Measurements from ENCODE around the gene OR8U1.

DNA sequence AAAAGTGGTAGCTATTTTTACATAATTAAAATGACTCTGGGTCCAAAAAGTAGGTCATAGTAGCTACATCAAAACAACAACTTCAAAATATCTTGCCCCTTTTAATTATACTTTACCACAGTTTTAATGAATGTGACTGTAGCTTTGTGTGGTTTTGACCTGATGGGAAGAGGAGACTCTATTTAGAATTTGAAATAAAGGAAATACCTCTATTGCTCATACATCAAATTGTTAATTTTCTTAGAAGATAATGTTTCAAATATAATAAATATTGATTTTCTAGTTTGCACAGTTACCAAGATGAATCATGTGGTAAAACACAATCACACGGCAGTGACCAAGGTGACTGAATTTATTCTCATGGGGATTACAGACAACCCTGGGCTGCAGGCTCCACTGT lies 29.7 kb upstream of the OR8U1 start, which contains the start of gene OR8K1:
- TF ChIP-seq, protein P1, sequence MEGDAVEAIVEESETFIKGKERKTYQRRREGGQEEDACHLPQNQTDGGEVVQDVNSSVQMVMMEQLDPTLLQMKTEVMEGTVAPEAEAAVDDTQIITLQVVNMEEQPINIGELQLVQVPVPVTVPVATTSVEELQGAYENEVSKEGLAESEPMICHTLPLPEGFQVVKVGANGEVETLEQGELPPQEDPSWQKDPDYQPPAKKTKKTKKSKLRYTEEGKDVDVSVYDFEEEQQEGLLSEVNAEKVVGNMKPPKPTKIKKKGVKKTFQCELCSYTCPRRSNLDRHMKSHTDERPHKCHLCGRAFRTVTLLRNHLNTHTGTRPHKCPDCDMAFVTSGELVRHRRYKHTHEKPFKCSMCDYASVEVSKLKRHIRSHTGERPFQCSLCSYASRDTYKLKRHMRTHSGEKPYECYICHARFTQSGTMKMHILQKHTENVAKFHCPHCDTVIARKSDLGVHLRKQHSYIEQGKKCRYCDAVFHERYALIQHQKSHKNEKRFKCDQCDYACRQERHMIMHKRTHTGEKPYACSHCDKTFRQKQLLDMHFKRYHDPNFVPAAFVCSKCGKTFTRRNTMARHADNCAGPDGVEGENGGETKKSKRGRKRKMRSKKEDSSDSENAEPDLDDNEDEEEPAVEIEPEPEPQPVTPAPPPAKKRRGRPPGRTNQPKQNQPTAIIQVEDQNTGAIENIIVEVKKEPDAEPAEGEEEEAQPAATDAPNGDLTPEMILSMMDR (IDR thresholded peaks at IDR 0.05; ENCODE audit: insufficient read depth, low read depth, low read length), result no peak
- no peak for TF ChIP-seq EZH2 (IDR thresholded peaks at IDR 0.05; ENCODE audit: insufficient read depth, low read length)
